ENCODE data around the gene VIM.

VIM gene

GRCh38 chr10:17228091-17229015 lies at the start of gene VIM:
Gene VIM, plus strand, starts transcription at chr10:17228241. Its CDS starts 1,182 bp downstream, at chr10:17229423.
- DNase-seq: peak; percentile 92

- no peak for DNase-seq
Observed at GRCh38 chr10:17179002-17179401, 49.0 kb upstream of the VIM start.

GRCh38 chr10:17181110-17181509 lies 46.9 kb upstream of the VIM start:
- no peak for DNase-seq

GRCh38 chr10:17181751-17182150 lies 46.3 kb upstream of the VIM start:
- no peak for DNase-seq

- DNase-seq: no peak
Observed at GRCh38 chr10:17183110-17183509, 44.9 kb upstream of the VIM start.

GRCh38 chr10:17185873-17186272 lies 42.2 kb upstream of the VIM start:
- DNase-seq: no peak

GRCh38 chr10:17188644-17189172 lies 39.3 kb upstream of the VIM start:
- DNase-seq: no peak

GRCh38 chr10:17190602-17191001 lies 37.4 kb upstream of the VIM start:
- DNase-seq: no peak

GRCh38 chr10:17195083-17195482 lies 33.0 kb upstream of the VIM start:
- no peak for DNase-seq

GRCh38 chr10:17196045-17196444 lies 32.0 kb upstream of the VIM start:
- no peak for DNase-seq

- DNase-seq: no peak
Observed at GRCh38 chr10:17196573-17196972, 31.5 kb upstream of the VIM start.

- no peak for DNase-seq
Observed at GRCh38 chr10:17199351-17199804, 28.7 kb upstream of the VIM start.

GRCh38 chr10:17200001-17200911 lies 27.8 kb upstream of the VIM start:
- no peak for DNase-seq

GRCh38 chr10:17200912-17201793 lies 26.9 kb upstream of the VIM start, which contains the start of gene TRDMT1:
Gene TRDMT1, minus strand, starts transcription at chr10:17201672. Its CDS starts 38 bp downstream, at chr10:17201634.
- peak; percentile 94 for DNase-seq

- DNase-seq: no peak
Observed at GRCh38 chr10:17201794-17202116, 26.3 kb upstream of the VIM start.

- DNase-seq: no peak
Observed at GRCh38 chr10:17202506-17202905, 25.5 kb upstream of the VIM start.

GRCh38 chr10:17202999-17203398 lies 25.0 kb upstream of the VIM start:
- DNase-seq: no peak

- no peak for DNase-seq
Observed at GRCh38 chr10:17203416-17203815, 24.6 kb upstream of the VIM start.

- DNase-seq: peak; percentile 66
Observed at GRCh38 chr10:17206210-17206709, 21.8 kb upstream of the VIM start.

GRCh38 chr10:17208476-17208875 lies 19.6 kb upstream of the VIM start:
- no peak for DNase-seq

- DNase-seq: no peak
Observed at GRCh38 chr10:17209302-17209701, 18.7 kb upstream of the VIM start.

GRCh38 chr10:17209881-17210280 lies 18.2 kb upstream of the VIM start:
- DNase-seq: no peak

All from activated CD8-positive, alpha-beta memory T cell treated with anti-CD3 and anti-CD28 coated beads for 24 hours (primary cell).